Measurements from ENCODE around the gene PNPO. TPM values are rescaled to one million over a fixed set of nuclear protein-coding genes. Genes with fewer than 3 reads are reported as not detected.

PNPO gene
- polyA plus RNA-seq, 1 of the 3 experiments (the other 2 are of a cell fraction): 26.1 TPM

DNA sequence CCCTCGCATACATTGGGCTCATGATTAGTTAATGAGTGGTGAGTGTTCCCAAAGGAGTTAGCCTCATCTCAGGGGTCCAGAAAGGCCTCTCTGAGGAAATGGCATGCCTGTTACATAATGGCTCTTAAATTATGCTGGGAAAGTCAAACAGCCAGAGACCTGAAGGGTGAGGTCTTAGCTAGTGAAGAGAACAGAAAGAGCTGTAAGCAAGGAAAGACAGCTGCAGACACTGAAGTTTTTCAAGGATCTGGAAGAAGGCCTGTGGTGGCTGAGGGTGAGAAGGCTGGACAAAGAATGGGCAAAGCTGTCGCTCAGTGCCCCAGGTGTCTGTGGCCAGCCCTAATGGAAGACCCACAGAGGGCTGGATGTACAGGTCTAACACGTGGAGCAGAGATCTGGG is 34.9 kb upstream of the PNPO start:
- Histone ChIP-seq H3K4me3 (ENCODE audit: low read depth in 2 of 2, low read length in 1 of 2) (no peak overlapping the region), H3K9me3 (no peaks in the 10 kb centered on the region), H2AFZ (ENCODE audit: low read depth) (no peak overlapping the region), H3K4me1 (ENCODE audit: control insufficient read depth in 1 of 2, insufficient read depth in 2 of 2, low read depth in 1 of 2, low read length in 1 of 2) (peaks cover 3 to 8% of the 10 kb centered on the region in 2 experiments; a peak in 2 of 4 replicates), H3K4me2 (no peak overlapping the region), H4K20me1 (ENCODE audit: insufficient read depth) (no peaks in the 10 kb centered on the region), H3K9me2 (no peaks in the 10 kb centered on the region), H3K36me3 (replicated peaks in 1 of 2; ENCODE audit: control insufficient read depth in 1 of 2, insufficient read depth in 2 of 2, low read length in 1 of 2) (no peaks in the 10 kb centered on the region), H3K27ac (ENCODE audit: low read depth in 2 of 2, low read length in 1 of 2) (no peak overlapping the region), H3K9ac (no peak overlapping the region), H3K79me2 (ENCODE audit: insufficient read depth) (peaks cover 19% of the 10 kb centered on the region; the same call in 1 of the 2 replicates), H3F3A (replicated peaks; ENCODE audit: insufficient read depth) (peaks cover 4% of the 10 kb centered on the region), H3K27me3 (ENCODE audit: insufficient read depth) (no peaks in the 10 kb centered on the region)
- no peak for DNase-seq
- 95% methylated on average over 3 of the region's 3 CpGs for WGBS (ENCODE audit: low lambda C conversion rate)
- POLR2A ChIA-PET: no interaction called here
- no peak for TF ChIP-seq TEAD4 (IDR thresholded peaks at IDR 0.05; ENCODE audit: borderline replicate concordance, insufficient read depth)
- TF ChIP-seq EP300 (IDR thresholded peaks at IDR 0.05; ENCODE audit: borderline replicate concordance in 1 of 2, low read depth in 1 of 2, low read length in 1 of 2): no peak
- no peak for TF ChIP-seq MXI1 (IDR thresholded peaks at IDR 0.05; ENCODE audit: low read depth, low read length)
- no peak for TF ChIP-seq ELF1 (IDR thresholded peaks at IDR 0.05)
- TF ChIP-seq FOSL2 (IDR thresholded peaks at IDR 0.05; ENCODE audit: borderline replicate concordance, low read depth): no peak
- TF ChIP-seq RAD21 (IDR thresholded peaks at IDR 0.05; ENCODE audit: low read length): no peak
- TF ChIP-seq, protein P1, sequence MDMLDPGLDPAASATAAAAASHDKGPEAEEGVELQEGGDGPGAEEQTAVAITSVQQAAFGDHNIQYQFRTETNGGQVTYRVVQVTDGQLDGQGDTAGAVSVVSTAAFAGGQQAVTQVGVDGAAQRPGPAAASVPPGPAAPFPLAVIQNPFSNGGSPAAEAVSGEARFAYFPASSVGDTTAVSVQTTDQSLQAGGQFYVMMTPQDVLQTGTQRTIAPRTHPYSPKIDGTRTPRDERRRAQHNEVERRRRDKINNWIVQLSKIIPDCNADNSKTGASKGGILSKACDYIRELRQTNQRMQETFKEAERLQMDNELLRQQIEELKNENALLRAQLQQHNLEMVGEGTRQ (IDR thresholded peaks at IDR 0.05; ENCODE audit: borderline replicate concordance, low read depth, low read length): no peak
- no peak for TF ChIP-seq FOXM1 (IDR thresholded peaks at IDR 0.05; ENCODE audit: low read depth)
- TF ChIP-seq MEF2A (IDR thresholded peaks at IDR 0.05; ENCODE audit: borderline replicate concordance, low read depth): no peak
- no peak for TF ChIP-seq PBX3 (IDR thresholded peaks at IDR 0.05)
- TF ChIP-seq, protein P2, sequence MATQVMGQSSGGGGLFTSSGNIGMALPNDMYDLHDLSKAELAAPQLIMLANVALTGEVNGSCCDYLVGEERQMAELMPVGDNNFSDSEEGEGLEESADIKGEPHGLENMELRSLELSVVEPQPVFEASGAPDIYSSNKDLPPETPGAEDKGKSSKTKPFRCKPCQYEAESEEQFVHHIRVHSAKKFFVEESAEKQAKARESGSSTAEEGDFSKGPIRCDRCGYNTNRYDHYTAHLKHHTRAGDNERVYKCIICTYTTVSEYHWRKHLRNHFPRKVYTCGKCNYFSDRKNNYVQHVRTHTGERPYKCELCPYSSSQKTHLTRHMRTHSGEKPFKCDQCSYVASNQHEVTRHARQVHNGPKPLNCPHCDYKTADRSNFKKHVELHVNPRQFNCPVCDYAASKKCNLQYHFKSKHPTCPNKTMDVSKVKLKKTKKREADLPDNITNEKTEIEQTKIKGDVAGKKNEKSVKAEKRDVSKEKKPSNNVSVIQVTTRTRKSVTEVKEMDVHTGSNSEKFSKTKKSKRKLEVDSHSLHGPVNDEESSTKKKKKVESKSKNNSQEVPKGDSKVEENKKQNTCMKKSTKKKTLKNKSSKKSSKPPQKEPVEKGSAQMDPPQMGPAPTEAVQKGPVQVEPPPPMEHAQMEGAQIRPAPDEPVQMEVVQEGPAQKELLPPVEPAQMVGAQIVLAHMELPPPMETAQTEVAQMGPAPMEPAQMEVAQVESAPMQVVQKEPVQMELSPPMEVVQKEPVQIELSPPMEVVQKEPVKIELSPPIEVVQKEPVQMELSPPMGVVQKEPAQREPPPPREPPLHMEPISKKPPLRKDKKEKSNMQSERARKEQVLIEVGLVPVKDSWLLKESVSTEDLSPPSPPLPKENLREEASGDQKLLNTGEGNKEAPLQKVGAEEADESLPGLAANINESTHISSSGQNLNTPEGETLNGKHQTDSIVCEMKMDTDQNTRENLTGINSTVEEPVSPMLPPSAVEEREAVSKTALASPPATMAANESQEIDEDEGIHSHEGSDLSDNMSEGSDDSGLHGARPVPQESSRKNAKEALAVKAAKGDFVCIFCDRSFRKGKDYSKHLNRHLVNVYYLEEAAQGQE (IDR thresholded peaks at IDR 0.05; ENCODE audit: low read depth, low read length): no peak
- no peak for TF ChIP-seq CTCF (IDR thresholded peaks at IDR 0.05)
- TF ChIP-seq USF1 (IDR thresholded peaks at IDR 0.05; ENCODE audit: borderline replicate concordance, low read depth): no peak
- TF ChIP-seq TCF12 (IDR thresholded peaks at IDR 0.05): no peak
- no peak for TF ChIP-seq SIN3A (IDR thresholded peaks at IDR 0.05; ENCODE audit: borderline replicate concordance, low read depth, low read length)
- TF ChIP-seq IRF3 (IDR thresholded peaks at IDR 0.05; ENCODE audit: low read depth, low read length): no peak
- TF ChIP-seq TAF1 (IDR thresholded peaks at IDR 0.05; ENCODE audit: borderline replicate concordance, low read depth, low read length): no peak
- CTCF ChIA-PET: no interaction called here
